Measurements from ENCODE around the gene BLVRB. TPM values are rescaled to one million over a fixed set of nuclear protein-coding genes. Genes with fewer than 3 reads are reported as not detected.
A peak's percentile ranks its signal among the peaks of the same experiment; 100 is the strongest.

The BLVRB gene
- total RNA-seq, 3 donors from 2014 or later, result 206 to 322 (median 284) TPM

GRCh38 chr19:40512110-40512472 is 46.5 kb upstream of the BLVRB start:
- Histone ChIP-seq H3K9me3 (no peaks in the 10 kb centered on the region), H3K36me3 (no peaks in the 10 kb centered on the region), H3K4me1 (no peaks in the 10 kb centered on the region), H3K27me3 (peaks cover 0 to 27% of the 10 kb centered on the region in 2 donors), H3K27ac (no peak overlapping the region), H3K4me3 (peak overlapping the region in 1 of 3 donors; percentile 58)
- DNase-seq (ENCODE audit: low spot score in 2 of 2), result no peak
- TF ChIP-seq POLR2A (IDR thresholded peaks at IDR 0.05) (no peak), CTCF (IDR thresholded peaks at IDR 0.05) (no peak), POLR2AphosphoS5 (IDR thresholded peaks at IDR 0.05) (no peak)
- intact Hi-C loops (cut with DNase I; ENCODE audit: low total_unique reads), result no loop called here

DNA sequence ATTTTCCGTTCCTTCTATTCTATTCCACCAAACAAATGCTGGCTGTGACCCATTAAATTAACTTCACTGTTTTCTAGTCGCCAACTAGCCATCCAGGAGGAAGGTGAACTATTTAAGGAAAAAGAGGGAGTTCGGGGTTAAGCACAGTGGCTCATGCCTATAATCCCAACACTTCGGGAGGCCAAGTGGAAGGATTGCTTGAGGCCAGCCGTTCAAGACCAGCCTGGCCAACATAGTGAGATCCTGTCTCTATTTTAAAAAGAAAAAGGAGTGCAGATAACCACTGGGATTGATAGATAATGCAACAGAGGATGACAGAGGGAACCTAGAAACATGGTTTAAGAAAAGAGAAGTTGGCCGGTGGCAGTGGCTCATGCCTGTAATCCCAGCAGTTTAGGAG is 45.9 kb upstream of the BLVRB start:
- Histone ChIP-seq H3K27me3 (peaks cover 0 to 27% of the 10 kb centered on the region in 2 donors), H3K9me3 (no peaks in the 10 kb centered on the region), H3K36me3 (no peaks in the 10 kb centered on the region), H3K4me3 (no peak overlapping the region), H3K27ac (no peak overlapping the region), H3K4me1 (no peaks in the 10 kb centered on the region)
- no peak for TF ChIP-seq CTCF (IDR thresholded peaks at IDR 0.05)
- no peak for DNase-seq (ENCODE audit: low spot score in 2 of 2)
- intact Hi-C loops (cut with DNase I; ENCODE audit: low total_unique reads), result no loop called here

GRCh38 chr19:40510526-40511115 is 45.1 kb upstream of the BLVRB start:
- DNase-seq (ENCODE audit: low spot score in 2 of 2), result no peak
- intact Hi-C loops (cut with DNase I; ENCODE audit: low total_unique reads), result no loop called here
- TF ChIP-seq POLR2A (IDR thresholded peaks at IDR 0.05), result no peak
- no peak for TF ChIP-seq POLR2AphosphoS5 (IDR thresholded peaks at IDR 0.05)
- H3K27ac ChIP-seq, result no peak overlapping the region
- H3K9me3 ChIP-seq, result no peaks in the 10 kb centered on the region
- no peak overlapping the region for H3K4me3 ChIP-seq
- no peaks in the 10 kb centered on the region for H3K36me3 ChIP-seq
- no peaks in the 10 kb centered on the region for H3K4me1 ChIP-seq
- H3K27me3 ChIP-seq, result peaks cover 0 to 27% of the 10 kb centered on the region in 2 donors

GRCh38 chr19:40508739-40509260 is 43.3 kb upstream of the BLVRB start:
- Histone ChIP-seq H3K4me3 (no peak overlapping the region), H3K36me3 (no peaks in the 10 kb centered on the region), H3K9me3 (no peaks in the 10 kb centered on the region), H3K4me1 (no peaks in the 10 kb centered on the region), H3K27ac (no peak overlapping the region), H3K27me3 (peaks cover 0 to 17% of the 10 kb centered on the region in 2 donors)
- DNase-seq (ENCODE audit: low spot score in 2 of 2), result no peak
- intact Hi-C loops (cut with DNase I; ENCODE audit: low total_unique reads), result no loop called here
- TF ChIP-seq POLR2A (IDR thresholded peaks at IDR 0.05) (no peak), POLR2AphosphoS5 (IDR thresholded peaks at IDR 0.05) (no peak), CTCF (IDR thresholded peaks at IDR 0.05) (no peak)

GRCh38 chr19:40507892-40508291 is 42.3 kb upstream of the BLVRB start:
- H3K27me3 ChIP-seq, result peaks cover 0 to 8% of the 10 kb centered on the region in 2 donors
- TF ChIP-seq POLR2A (IDR thresholded peaks at IDR 0.05) (no peak), CTCF (IDR thresholded peaks at IDR 0.05) (no peak), POLR2AphosphoS5 (IDR thresholded peaks at IDR 0.05) (no peak)
- no peaks in the 10 kb centered on the region for H3K9me3 ChIP-seq
- no peaks in the 10 kb centered on the region for H3K4me1 ChIP-seq
- H3K36me3 ChIP-seq, result no peaks in the 10 kb centered on the region
- DNase-seq (ENCODE audit: low spot score in 2 of 2), result no peak
- intact Hi-C loops (cut with DNase I; ENCODE audit: low total_unique reads), result no loop called here
- no peak overlapping the region for H3K4me3 ChIP-seq
- H3K27ac ChIP-seq, result no peak overlapping the region

All from breast epithelium (tissue), 4 donors.